GM12892 (cell line): ENCODE results near the gene ECT2L.

Experiments used
- POLR2A ChIP-seq: IDR thresholded peaks from 2 replicates; pipeline ENCODE4 v1.6.1; 2011; ENCODE audit warnings: low read depth, low read length, control low read depth
- TAF1 ChIP-seq: IDR thresholded peaks from 2 replicates; pipeline ENCODE4 v1.6.1; 2011; ENCODE audit warnings: low read depth, mild to moderate bottlenecking, control low read depth, low read length, borderline replicate concordance

DNA sequence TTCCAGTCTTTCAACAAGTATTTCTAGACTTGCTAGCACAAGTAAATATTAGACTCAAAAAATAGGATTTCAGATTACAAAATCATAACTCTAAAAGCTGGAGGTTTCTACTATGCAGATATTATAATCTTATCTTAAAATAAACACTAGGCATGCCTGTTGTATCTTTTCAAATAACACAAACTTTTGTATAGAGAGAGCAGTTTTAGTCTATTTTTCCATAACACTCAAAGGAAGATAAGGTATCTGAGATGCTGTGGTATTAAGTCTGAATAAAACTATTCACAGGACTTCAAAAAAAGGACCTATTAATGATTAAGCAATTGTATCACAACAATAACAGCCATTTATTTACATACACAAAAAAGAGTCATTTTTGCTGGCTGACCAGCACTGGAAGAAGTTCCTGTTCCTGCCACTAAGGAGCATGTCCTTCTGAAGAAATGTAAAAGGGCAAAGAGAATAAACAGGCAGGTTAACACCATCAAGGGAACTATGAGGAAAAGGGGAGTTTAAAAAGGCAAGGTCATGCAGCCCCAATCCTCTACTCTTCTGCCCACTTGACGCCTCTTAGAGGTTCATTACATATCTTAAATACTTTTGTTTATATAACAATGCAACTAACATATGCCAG lies 152.8 kb downstream of the ECT2L start:
- TF ChIP-seq TAF1: no peak
- no peak for TF ChIP-seq POLR2A
